Esophagus muscularis mucosa (tissue), 4 donors: ENCODE measurements around the gene ALPK3. TPM values are rescaled to one million over a fixed set of nuclear protein-coding genes. Genes with fewer than 3 reads are reported as not detected.

ENCODE experiments used
- DNase-seq: peaks from one replicate; pipeline ENCODE4 v3.0.0-alpha.2; 2017; ENCODE audit errors: extremely low spot score
- H3K27ac ChIP-seq, 4 donors: fragments of 200-600 bp; sonication (generic); replicated peaks in 1 of 4; 1 replicate in 3 of 4; 2 replicates in 1 of 4; pipeline ENCODE4 v1.5.1; 2016 to 2019; ENCODE audit warnings: mild to moderate bottlenecking in 1 of 4
- H3K27me3 ChIP-seq, 4 donors: fragments of 200-600 bp; sonication (generic); one replicate each; pipeline versions ENCODE4 v1.5.1 to v1.6.0; 2016 to 2019
- H3K36me3 ChIP-seq, 4 donors: fragments of 200-600 bp; sonication (generic); one replicate each; pipeline ENCODE4 v1.5.1; 2016 to 2019
- H3K4me1 ChIP-seq, 4 donors: fragments of 200-600 bp; sonication (generic); one replicate each; pipeline ENCODE4 v1.5.1; 2016 to 2019
- H3K4me3 ChIP-seq, 4 donors: fragments of 200-600 bp; sonication (generic); 1 replicate in 2 of 4; 2 replicates in 2 of 4; pipeline ENCODE4 v1.5.1; 2016 to 2019; ENCODE audit warnings: mild to moderate bottlenecking in 4 of 4, moderate library complexity in 1 of 4
- H3K9me3 ChIP-seq, 4 donors: fragments of 200-600 bp; sonication (generic); 1 replicate in 3 of 4; 2 replicates in 1 of 4; pipeline ENCODE4 v1.5.1; 2016 to 2019
- EP300 ChIP-seq: sonication (generic); formaldehyde crosslinking; IDR thresholded peaks from one replicate; pipeline ENCODE4 v1.6.1; 2017; ENCODE audit warnings: antibody characterized with exemption
- POLR2A ChIP-seq: fragments of 450-650 bp; IDR thresholded peaks from one replicate; pipeline ENCODE4 v1.6.1; 2017; ENCODE audit warnings: antibody characterized with exemption, moderate library complexity, mild to moderate bottlenecking, low read depth
- POLR2AphosphoS5 ChIP-seq, 2 donors: sonication (generic); formaldehyde crosslinking; IDR thresholded peaks; one replicate each; pipeline ENCODE4 v1.6.1; 2017; ENCODE audit warnings: antibody characterized with exemption in 2 of 2
- WGBS: methylation state at CpG from one replicate; pipeline ENCODE4 v1.1.5; 2018; 5-methylcytosine and 5-hydroxymethylcytosine counted together
- intact Hi-C: fragments of 100-400 bp; cut with DNase I; formaldehyde crosslinking; loops from one replicate; pipeline ENCODE4 v1.15.1; 2023
- total RNA-seq, 4 donors: library from RNA; depleted of rRNA; stranded (reverse); fragments of >200 nt; gene quantifications; one replicate each; pipeline versions ENCODE4 v1.1.0 to v1.2.1, GENCODE V29; 2016
- TF ChIP-seq, protein P1 (sequence below), 3 experiments: fragments of 200-600 bp in 2 of 3; fragments of 450-650 bp in 1 of 3; sonication (generic) in 2 of 3; IDR thresholded peaks; one replicate each; pipeline ENCODE4 v1.5.1; 2017 to 2019; ENCODE audit warnings: antibody characterized with exemption in 3 of 3, mild to moderate bottlenecking in 2 of 3, moderate library complexity in 1 of 3

Gene ALPK3
- total RNA-seq, 4 donors from 2014 or later = 9.1 to 21.5 (median 16.2) TPM

DNA sequence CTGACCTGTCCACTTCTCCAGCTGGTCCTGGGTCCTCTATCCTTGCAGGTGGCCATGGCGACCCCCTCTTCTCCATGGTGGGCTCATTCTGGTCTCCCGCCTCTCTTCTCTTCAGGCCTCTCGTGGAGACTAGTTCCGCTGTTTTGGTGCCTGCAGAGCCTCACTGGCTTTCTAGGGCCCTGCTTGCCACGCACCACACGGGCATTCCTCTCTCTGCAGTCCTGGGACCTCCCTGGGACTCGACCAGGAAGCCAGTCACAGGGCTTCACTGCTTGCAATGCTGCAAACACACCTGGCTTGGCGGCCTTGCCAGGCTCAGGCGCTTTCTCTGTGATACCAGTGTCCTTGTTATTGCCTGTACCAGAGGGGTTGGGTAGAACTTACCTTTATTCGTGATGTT lies 76.5 kb downstream of the ALPK3 start:
- H3K4me1 ChIP-seq = no peaks in the 10 kb centered on the region
- WGBS = 99% methylated on average over 8 of the region's 10 CpGs
- DNase-seq = no peak

DNA sequence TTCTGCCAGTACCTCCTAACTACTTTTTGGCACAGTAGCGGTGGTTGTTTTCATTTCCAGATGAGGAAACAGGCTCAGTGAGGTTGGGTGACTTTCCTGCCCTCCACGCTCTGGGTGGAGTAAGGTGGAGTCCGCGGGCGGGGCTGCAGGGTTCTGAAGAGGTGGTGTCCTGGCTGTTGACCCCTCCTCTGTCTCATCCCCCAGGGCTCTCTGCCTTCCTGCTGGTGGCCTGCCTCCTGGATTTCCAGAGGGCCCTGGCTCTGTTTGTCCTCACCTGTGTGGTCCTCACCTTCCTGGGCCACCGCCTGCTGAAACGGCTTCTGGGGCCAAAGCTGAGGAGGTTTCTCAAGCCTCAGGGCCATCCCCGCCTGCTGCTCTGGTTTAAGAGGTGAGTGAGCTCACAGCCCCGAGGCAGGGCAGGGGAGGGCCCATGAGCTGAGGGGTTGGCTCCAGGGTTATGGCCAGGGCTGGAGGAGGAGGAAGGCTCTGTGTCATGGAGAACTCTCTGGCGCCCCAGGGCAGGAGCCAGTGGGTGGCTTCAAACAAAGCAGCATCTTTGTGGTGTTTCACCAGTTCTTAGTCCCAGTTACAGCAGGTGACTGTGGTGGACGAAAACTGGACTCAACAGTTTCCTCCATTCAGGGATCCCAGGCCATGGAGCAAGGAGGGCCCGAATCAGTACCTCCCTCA lies 77.7 kb downstream of the ALPK3 start:
- Histone ChIP-seq H3K4me3 (no peak overlapping the region), H3K4me1 (no peaks in the 10 kb centered on the region), H3K27ac (no peak overlapping the region), H3K9me3 (no peaks in the 10 kb centered on the region), H3K36me3 (no peaks in the 10 kb centered on the region), H3K27me3 (peaks cover 0 to 8% (median 0%) of the 10 kb centered on the region in 4 donors)
- 95% methylated on average over 8 of the region's 12 CpGs for WGBS
- intact Hi-C loops = no loop called here
- no peak for DNase-seq
- TF ChIP-seq, protein P1, sequence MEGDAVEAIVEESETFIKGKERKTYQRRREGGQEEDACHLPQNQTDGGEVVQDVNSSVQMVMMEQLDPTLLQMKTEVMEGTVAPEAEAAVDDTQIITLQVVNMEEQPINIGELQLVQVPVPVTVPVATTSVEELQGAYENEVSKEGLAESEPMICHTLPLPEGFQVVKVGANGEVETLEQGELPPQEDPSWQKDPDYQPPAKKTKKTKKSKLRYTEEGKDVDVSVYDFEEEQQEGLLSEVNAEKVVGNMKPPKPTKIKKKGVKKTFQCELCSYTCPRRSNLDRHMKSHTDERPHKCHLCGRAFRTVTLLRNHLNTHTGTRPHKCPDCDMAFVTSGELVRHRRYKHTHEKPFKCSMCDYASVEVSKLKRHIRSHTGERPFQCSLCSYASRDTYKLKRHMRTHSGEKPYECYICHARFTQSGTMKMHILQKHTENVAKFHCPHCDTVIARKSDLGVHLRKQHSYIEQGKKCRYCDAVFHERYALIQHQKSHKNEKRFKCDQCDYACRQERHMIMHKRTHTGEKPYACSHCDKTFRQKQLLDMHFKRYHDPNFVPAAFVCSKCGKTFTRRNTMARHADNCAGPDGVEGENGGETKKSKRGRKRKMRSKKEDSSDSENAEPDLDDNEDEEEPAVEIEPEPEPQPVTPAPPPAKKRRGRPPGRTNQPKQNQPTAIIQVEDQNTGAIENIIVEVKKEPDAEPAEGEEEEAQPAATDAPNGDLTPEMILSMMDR (IDR thresholded peaks at IDR 0.05) = no peak
- TF ChIP-seq POLR2A (no peak), EP300 (no peak), POLR2AphosphoS5 (IDR thresholded peaks at IDR 0.05) (no peak)

More for the DNA sequence above, 76.5 kb downstream of the ALPK3 start:
- no peak overlapping the region for H3K27ac ChIP-seq
- H3K36me3 ChIP-seq = no peaks in the 10 kb centered on the region
- no peaks in the 10 kb centered on the region for H3K9me3 ChIP-seq
- no peak overlapping the region for H3K4me3 ChIP-seq
- H3K27me3 ChIP-seq = peaks cover 0 to 16% (median 0%) of the 10 kb centered on the region in 4 donors
- intact Hi-C loops = no loop called here
- TF ChIP-seq, protein P1 (IDR thresholded peaks at IDR 0.05) = no peak
- TF ChIP-seq POLR2AphosphoS5 (IDR thresholded peaks at IDR 0.05) = no peak
- TF ChIP-seq EP300 = no peak
- no peak for TF ChIP-seq POLR2A

DNA sequence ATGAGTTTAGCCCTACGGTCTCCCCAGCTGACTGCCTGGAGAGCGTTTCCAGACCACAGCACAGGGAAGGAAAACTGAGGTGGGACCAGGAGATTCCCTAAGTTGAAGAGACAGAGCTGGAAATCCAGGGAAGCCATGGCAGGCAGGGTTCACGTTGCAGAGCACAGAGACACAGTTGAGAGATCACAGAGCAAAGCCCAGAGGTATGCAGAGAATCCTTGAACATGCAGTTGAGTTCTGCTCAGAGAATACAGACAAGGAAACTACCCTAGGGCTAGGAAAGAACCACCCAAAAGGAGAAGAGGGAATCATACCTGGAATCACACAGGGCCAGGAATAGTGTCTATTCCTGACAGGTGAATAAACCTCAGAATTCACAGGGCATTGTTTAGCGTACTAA lies 81.6 kb downstream of the ALPK3 start:
- Histone ChIP-seq H3K4me3 (no peak overlapping the region), H3K4me1 (peaks cover 0 to 2% (median 1%) of the 10 kb centered on the region in 4 donors), H3K9me3 (no peaks in the 10 kb centered on the region), H3K27ac (no peak overlapping the region), H3K36me3 (no peaks in the 10 kb centered on the region), H3K27me3 (peaks cover 0 to 3% (median 0%) of the 10 kb centered on the region in 4 donors)
- TF ChIP-seq, protein P1 (IDR thresholded peaks at IDR 0.05) = no peak
- TF ChIP-seq POLR2A (no peak), POLR2AphosphoS5 (IDR thresholded peaks at IDR 0.05) (no peak), EP300 (no peak)
- intact Hi-C loops = no loop called here
- no peak for DNase-seq
- WGBS = 67% methylated on average over 4 of the region's 4 CpGs

- intact Hi-C loops = no loop called here
- Histone ChIP-seq H3K9me3 (no peaks in the 10 kb centered on the region), H3K27ac (no peak overlapping the region), H3K4me1 (peaks cover 7 to 12% (median 11%) of the 10 kb centered on the region in 4 donors), H3K4me3 (no peak overlapping the region), H3K27me3 (peaks cover 0 to 3% (median 0%) of the 10 kb centered on the region in 4 donors), H3K36me3 (no peaks in the 10 kb centered on the region)
- no peak for DNase-seq
- WGBS = 91% methylated on average over 7 of the region's 7 CpGs
- TF ChIP-seq EP300 (no peak), POLR2A (no peak), POLR2AphosphoS5 (IDR thresholded peaks at IDR 0.05) (no peak)
- TF ChIP-seq, protein P1 (IDR thresholded peaks at IDR 0.05) = no peak
Measured at GRCh38 chr15:84899750-84900149, 82.6 kb downstream of the ALPK3 start.
